WTC11 (cell line): Measurements from ENCODE around the gene KHK. TPM values are rescaled to one million over a fixed set of nuclear protein-coding genes. Genes with fewer than 3 reads are reported as not detected.
A peak's percentile ranks its signal among the peaks of the same experiment; 100 is the strongest.

Experiments
- FOXK1 ChIP-seq: sonication (generic); formaldehyde crosslinking; IDR thresholded peaks from 2 replicates; pipeline ENCODE4 v1.8.0; 2022; ENCODE audit warnings: mild to moderate bottlenecking, moderate library complexity, missing genetic modification reagents
- HMGA2 ChIP-seq: fragments of 250-450 bp; sonication (Bioruptor Pico); IDR thresholded peaks from 2 replicates; pipeline ENCODE4 v1.4.0; 2021; ENCODE audit warnings: mild to moderate bottlenecking, moderate library complexity
- IRF2 ChIP-seq: sonication (generic); formaldehyde crosslinking; IDR thresholded peaks from 2 replicates; pipeline ENCODE4 v1.8.0; 2022; ENCODE audit warnings: low read depth, missing genetic modification reagents, borderline replicate concordance
- JAZF1 ChIP-seq: fragments of 250-450 bp; sonication (Bioruptor Pico); IDR thresholded peaks from 2 replicates; pipeline ENCODE4 v1.9.0; 2021; ENCODE audit warnings: moderate library complexity, mild to moderate bottlenecking, inconsistent platforms
- MYBL2 ChIP-seq: sonication (generic); formaldehyde crosslinking; IDR thresholded peaks from 2 replicates; pipeline ENCODE4 v1.8.1; 2023; ENCODE audit warnings: mild to moderate bottlenecking, moderate library complexity, missing genetic modification reagents
- NFE2L1 ChIP-seq: sonication (generic); formaldehyde crosslinking; IDR thresholded peaks from 2 replicates; pipeline ENCODE4 v1.8.1; 2023; ENCODE audit warnings: missing genetic modification reagents
- OVOL2 ChIP-seq: fragments of 250-450 bp; sonication (Bioruptor Pico); IDR thresholded peaks from 2 replicates; pipeline ENCODE4 v1.9.0; 2021; ENCODE audit warnings: mild to moderate bottlenecking, borderline replicate concordance
- ZNF138 ChIP-seq: sonication (generic); formaldehyde crosslinking; conservative IDR thresholded peaks from 2 replicates; pipeline ENCODE4 v1.8.1; 2022; ENCODE audit warnings: mild to moderate bottlenecking, moderate library complexity, missing genetic modification reagents
- ZNF232 ChIP-seq: sonication (generic); formaldehyde crosslinking; IDR thresholded peaks from 2 replicates; pipeline ENCODE4 v1.8.0; 2022; ENCODE audit warnings: mild to moderate bottlenecking, missing genetic modification reagents
- ZNF317 ChIP-seq: sonication (generic); formaldehyde crosslinking; IDR thresholded peaks from 2 replicates; pipeline ENCODE4 v1.8.1; 2023; ENCODE audit warnings: low read depth, mild to moderate bottlenecking, moderate library complexity, missing genetic modification reagents, borderline replicate concordance
- ZNF396 ChIP-seq: fragments of 250-450 bp; sonication (Bioruptor Pico); IDR thresholded peaks from 2 replicates; pipeline ENCODE4 v1.8.0; 2021; ENCODE audit warnings: mild to moderate bottlenecking, moderate library complexity, borderline replicate concordance
- ZNF416 ChIP-seq: fragments of 250-450 bp; sonication (Bioruptor Pico); IDR thresholded peaks from 2 replicates; pipeline ENCODE4 v1.9.0; 2021; ENCODE audit warnings: mild to moderate bottlenecking, inconsistent platforms
- total RNA-seq: library from RNA; stranded (reverse); gene quantifications from 3 replicates; pipeline ENCODE4 v1.2.3, GENCODE V29; 2021
- TF ChIP-seq, protein P1 (sequence below): sonication (generic); formaldehyde crosslinking; IDR thresholded peaks from 2 replicates; pipeline ENCODE4 v1.8.0; 2022; ENCODE audit warnings: mild to moderate bottlenecking, missing genetic modification reagents
- TF ChIP-seq, protein P2 (sequence below): sonication (generic); formaldehyde crosslinking; IDR thresholded peaks from 2 replicates; pipeline ENCODE4 v1.8.0; 2022; ENCODE audit warnings: mild to moderate bottlenecking, missing genetic modification reagents
- TF ChIP-seq, protein P3 (sequence below): sonication (generic); formaldehyde crosslinking; IDR thresholded peaks from 2 replicates; pipeline ENCODE4 v1.8.1; 2022; ENCODE audit warnings: low read depth, missing genetic modification reagents, borderline replicate concordance
- TF ChIP-seq, protein P4 (sequence below): sonication (generic); formaldehyde crosslinking; IDR thresholded peaks from 2 replicates; pipeline ENCODE4 v1.8.0; 2023; ENCODE audit warnings: mild to moderate bottlenecking, missing genetic modification reagents
- TF ChIP-seq, protein P5 (sequence below): sonication (generic); formaldehyde crosslinking; IDR thresholded peaks from 2 replicates; pipeline ENCODE4 v1.8.0; 2022; ENCODE audit warnings: mild to moderate bottlenecking, missing genetic modification reagents
- TF ChIP-seq, protein P6 (sequence below): sonication (generic); formaldehyde crosslinking; IDR thresholded peaks from 2 replicates; pipeline ENCODE4 v1.8.1; 2022; ENCODE audit warnings: mild to moderate bottlenecking, moderate library complexity, missing genetic modification reagents
- TF ChIP-seq, protein P7 (sequence below): sonication (generic); formaldehyde crosslinking; IDR thresholded peaks from 2 replicates; pipeline ENCODE4 v1.8.0; 2023; ENCODE audit warnings: missing genetic modification reagents, mild to moderate bottlenecking, borderline replicate concordance
- TF ChIP-seq, protein P8 (sequence below): fragments of 250-450 bp; sonication (Bioruptor Pico); conservative IDR thresholded peaks from 2 replicates; pipeline ENCODE4 v1.9.0; 2021; ENCODE audit warnings: mild to moderate bottlenecking
- TF ChIP-seq, protein P9 (sequence below): sonication (generic); formaldehyde crosslinking; IDR thresholded peaks from 2 replicates; pipeline ENCODE4 v1.8.1; 2023; ENCODE audit warnings: mild to moderate bottlenecking, missing genetic modification reagents

The KHK gene
- total RNA-seq, 1 experiment from 2014 or later: 17.4 TPM

DNA sequence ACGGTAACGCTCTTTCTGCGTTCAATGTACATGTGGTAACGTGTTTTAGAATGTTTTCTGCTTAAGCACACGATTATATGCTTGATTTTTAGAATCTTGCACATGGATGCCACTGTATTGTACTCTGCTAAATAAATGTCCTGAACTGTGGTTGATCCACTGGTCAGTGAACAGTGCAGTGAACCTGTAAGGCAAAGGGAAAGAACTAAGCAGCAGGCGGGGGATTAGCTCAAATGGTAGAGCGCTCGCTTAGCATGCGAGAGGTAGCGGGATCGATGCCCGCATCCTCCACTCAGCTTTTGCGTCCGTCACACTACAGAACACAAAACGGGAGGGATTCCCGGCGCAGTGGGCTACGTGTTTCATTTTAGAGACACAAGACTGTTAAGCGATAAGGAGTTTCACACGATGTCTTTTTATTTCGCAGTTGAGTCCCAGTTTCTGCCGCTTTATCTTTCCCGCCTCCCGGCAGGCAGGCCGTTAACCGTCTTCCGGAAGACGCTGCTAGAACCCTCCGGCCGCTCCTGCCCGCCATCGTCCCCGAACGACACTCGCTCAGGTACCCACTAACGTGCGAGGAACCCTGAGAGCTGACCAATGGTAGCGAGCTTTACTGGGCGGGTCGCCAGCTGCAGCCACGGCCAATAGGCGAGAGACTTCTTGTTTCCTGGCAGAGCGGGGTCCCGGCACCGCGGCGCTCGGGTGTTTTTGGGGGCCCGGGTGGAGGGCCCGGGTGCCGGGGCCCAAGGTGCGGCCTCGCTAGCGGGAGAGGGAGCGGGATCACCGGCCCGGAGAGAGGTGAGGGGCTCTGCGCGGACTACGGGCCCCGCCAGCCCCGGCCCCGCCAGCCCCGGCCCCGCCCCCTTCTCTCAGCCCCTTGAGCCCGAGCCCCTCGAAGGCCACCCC, 35.3 kb upstream of the KHK start, which contains the start of gene AGBL5 (continued):
- peak; percentile 79; the same call in 1 of the 2 replicates for TF ChIP-seq ZNF138 (CRISPR knock-in tag)
- TF ChIP-seq ZNF232 (CRISPR knock-in tag): peak; percentile 5; the same call in 1 of the 2 replicates
- peak; percentile 89; the same call in 1 of the 2 replicates for TF ChIP-seq JAZF1 (CRISPR knock-in tag)
- no peak for TF ChIP-seq ZNF396
- TF ChIP-seq, protein P1, sequence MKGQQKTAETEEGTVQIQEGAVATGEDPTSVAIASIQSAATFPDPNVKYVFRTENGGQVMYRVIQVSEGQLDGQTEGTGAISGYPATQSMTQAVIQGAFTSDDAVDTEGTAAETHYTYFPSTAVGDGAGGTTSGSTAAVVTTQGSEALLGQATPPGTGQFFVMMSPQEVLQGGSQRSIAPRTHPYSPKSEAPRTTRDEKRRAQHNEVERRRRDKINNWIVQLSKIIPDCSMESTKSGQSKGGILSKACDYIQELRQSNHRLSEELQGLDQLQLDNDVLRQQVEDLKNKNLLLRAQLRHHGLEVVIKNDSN (CRISPR knock-in tag): peak; percentile 35; the same call in 1 of the 2 replicates
- TF ChIP-seq OVOL2 (CRISPR knock-in tag): peak; percentile 74
- TF ChIP-seq, protein P2, sequence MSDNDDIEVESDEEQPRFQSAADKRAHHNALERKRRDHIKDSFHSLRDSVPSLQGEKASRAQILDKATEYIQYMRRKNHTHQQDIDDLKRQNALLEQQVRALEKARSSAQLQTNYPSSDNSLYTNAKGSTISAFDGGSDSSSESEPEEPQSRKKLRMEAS: peak; percentile 98
- no peak for TF ChIP-seq ZNF317 (CRISPR knock-in tag)
- TF ChIP-seq, protein P3, sequence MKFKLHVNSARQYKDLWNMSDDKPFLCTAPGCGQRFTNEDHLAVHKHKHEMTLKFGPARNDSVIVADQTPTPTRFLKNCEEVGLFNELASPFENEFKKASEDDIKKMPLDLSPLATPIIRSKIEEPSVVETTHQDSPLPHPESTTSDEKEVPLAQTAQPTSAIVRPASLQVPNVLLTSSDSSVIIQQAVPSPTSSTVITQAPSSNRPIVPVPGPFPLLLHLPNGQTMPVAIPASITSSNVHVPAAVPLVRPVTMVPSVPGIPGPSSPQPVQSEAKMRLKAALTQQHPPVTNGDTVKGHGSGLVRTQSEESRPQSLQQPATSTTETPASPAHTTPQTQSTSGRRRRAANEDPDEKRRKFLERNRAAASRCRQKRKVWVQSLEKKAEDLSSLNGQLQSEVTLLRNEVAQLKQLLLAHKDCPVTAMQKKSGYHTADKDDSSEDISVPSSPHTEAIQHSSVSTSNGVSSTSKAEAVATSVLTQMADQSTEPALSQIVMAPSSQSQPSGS (CRISPR knock-in tag): no peak
- TF ChIP-seq FOXK1: peak; percentile 87; the same call in 1 of the 2 replicates
- TF ChIP-seq, protein P4, sequence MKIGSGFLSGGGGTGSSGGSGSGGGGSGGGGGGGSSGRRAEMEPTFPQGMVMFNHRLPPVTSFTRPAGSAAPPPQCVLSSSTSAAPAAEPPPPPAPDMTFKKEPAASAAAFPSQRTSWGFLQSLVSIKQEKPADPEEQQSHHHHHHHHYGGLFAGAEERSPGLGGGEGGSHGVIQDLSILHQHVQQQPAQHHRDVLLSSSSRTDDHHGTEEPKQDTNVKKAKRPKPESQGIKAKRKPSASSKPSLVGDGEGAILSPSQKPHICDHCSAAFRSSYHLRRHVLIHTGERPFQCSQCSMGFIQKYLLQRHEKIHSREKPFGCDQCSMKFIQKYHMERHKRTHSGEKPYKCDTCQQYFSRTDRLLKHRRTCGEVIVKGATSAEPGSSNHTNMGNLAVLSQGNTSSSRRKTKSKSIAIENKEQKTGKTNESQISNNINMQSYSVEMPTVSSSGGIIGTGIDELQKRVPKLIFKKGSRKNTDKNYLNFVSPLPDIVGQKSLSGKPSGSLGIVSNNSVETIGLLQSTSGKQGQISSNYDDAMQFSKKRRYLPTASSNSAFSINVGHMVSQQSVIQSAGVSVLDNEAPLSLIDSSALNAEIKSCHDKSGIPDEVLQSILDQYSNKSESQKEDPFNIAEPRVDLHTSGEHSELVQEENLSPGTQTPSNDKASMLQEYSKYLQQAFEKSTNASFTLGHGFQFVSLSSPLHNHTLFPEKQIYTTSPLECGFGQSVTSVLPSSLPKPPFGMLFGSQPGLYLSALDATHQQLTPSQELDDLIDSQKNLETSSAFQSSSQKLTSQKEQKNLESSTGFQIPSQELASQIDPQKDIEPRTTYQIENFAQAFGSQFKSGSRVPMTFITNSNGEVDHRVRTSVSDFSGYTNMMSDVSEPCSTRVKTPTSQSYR (CRISPR knock-in tag): no peak
- peak; percentile 79; the same call in 1 of the 2 replicates for TF ChIP-seq ZNF416
- TF ChIP-seq, protein P5, sequence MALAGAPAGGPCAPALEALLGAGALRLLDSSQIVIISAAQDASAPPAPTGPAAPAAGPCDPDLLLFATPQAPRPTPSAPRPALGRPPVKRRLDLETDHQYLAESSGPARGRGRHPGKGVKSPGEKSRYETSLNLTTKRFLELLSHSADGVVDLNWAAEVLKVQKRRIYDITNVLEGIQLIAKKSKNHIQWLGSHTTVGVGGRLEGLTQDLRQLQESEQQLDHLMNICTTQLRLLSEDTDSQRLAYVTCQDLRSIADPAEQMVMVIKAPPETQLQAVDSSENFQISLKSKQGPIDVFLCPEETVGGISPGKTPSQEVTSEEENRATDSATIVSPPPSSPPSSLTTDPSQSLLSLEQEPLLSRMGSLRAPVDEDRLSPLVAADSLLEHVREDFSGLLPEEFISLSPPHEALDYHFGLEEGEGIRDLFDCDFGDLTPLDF (CRISPR knock-in tag): no peak
- no peak; the same call in none of the 2 replicates for TF ChIP-seq HMGA2
- no peak for TF ChIP-seq IRF2
- TF ChIP-seq MYBL2 (CRISPR knock-in tag): peak; percentile 92
- TF ChIP-seq, protein P6, sequence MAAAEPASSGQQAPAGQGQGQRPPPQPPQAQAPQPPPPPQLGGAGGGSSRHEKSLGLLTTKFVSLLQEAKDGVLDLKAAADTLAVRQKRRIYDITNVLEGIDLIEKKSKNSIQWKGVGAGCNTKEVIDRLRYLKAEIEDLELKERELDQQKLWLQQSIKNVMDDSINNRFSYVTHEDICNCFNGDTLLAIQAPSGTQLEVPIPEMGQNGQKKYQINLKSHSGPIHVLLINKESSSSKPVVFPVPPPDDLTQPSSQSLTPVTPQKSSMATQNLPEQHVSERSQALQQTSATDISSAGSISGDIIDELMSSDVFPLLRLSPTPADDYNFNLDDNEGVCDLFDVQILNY (CRISPR knock-in tag): peak; percentile 86
- TF ChIP-seq, protein P7, sequence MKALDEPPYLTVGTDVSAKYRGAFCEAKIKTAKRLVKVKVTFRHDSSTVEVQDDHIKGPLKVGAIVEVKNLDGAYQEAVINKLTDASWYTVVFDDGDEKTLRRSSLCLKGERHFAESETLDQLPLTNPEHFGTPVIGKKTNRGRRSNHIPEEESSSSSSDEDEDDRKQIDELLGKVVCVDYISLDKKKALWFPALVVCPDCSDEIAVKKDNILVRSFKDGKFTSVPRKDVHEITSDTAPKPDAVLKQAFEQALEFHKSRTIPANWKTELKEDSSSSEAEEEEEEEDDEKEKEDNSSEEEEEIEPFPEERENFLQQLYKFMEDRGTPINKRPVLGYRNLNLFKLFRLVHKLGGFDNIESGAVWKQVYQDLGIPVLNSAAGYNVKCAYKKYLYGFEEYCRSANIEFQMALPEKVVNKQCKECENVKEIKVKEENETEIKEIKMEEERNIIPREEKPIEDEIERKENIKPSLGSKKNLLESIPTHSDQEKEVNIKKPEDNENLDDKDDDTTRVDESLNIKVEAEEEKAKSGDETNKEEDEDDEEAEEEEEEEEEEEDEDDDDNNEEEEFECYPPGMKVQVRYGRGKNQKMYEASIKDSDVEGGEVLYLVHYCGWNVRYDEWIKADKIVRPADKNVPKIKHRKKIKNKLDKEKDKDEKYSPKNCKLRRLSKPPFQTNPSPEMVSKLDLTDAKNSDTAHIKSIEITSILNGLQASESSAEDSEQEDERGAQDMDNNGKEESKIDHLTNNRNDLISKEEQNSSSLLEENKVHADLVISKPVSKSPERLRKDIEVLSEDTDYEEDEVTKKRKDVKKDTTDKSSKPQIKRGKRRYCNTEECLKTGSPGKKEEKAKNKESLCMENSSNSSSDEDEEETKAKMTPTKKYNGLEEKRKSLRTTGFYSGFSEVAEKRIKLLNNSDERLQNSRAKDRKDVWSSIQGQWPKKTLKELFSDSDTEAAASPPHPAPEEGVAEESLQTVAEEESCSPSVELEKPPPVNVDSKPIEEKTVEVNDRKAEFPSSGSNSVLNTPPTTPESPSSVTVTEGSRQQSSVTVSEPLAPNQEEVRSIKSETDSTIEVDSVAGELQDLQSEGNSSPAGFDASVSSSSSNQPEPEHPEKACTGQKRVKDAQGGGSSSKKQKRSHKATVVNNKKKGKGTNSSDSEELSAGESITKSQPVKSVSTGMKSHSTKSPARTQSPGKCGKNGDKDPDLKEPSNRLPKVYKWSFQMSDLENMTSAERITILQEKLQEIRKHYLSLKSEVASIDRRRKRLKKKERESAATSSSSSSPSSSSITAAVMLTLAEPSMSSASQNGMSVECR (CRISPR knock-in tag): 0 out of 2 replicates have a peak, but pooled peaks have one; percentile 16
- TF ChIP-seq, protein P8, sequence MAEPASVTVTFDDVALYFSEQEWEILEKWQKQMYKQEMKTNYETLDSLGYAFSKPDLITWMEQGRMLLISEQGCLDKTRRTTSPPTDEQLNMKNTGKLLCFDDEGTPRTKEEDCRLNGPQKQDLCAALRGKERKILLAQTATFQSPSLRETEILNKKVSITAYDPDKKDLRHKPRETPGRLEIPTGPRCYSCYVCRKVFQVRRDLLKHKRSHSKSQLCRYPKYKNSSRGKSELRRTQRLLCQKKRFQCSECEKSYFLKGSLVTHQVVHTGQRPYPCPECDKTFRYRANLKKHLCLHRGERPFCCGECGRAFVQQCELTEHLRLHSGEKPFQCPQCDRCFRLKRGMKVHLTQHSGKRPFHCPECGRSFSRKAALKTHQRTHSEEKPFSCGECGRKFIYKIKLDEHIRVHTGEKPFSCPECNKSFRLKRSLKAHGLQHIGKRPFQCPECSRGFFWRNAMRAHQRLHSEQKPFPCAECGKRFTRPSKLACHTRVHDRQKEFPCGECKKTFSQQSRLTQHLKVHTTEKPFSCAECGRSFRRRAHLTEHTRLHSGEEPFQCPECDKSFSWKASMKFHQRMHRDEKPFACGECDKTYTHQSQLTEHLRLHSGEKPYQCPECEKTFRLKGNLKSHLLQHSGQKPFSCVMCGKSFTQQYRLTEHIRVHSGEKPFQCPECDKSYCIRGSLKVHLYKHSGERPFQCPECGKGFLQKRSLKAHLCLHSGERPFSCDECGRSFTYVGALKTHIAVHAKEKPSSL (CRISPR knock-in tag): peak; percentile 93
- TF ChIP-seq NFE2L1 (CRISPR knock-in tag): peak; percentile 90
- TF ChIP-seq, protein P9, sequence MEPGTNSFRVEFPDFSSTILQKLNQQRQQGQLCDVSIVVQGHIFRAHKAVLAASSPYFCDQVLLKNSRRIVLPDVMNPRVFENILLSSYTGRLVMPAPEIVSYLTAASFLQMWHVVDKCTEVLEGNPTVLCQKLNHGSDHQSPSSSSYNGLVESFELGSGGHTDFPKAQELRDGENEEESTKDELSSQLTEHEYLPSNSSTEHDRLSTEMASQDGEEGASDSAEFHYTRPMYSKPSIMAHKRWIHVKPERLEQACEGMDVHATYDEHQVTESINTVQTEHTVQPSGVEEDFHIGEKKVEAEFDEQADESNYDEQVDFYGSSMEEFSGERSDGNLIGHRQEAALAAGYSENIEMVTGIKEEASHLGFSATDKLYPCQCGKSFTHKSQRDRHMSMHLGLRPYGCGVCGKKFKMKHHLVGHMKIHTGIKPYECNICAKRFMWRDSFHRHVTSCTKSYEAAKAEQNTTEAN: no peak
